HG03354 (cell line): ENCODE data around the gene GATM.
"Not testable (repeated sequence)": the region's sequence is repeated elsewhere in the genome, so short reads cannot be mapped to it uniquely, and the experiment has no call there.

Experiments
- ATAC-seq: cut with Tn5 transposase; IDR thresholded peaks from one replicate; pipeline ENCODE4 v1.9.1; 2021; ENCODE audit warnings: mild to moderate bottlenecking; ENCODE audit not compliant: unreplicated experiment, poor library complexity, severe bottlenecking

The GATM gene

DNA sequence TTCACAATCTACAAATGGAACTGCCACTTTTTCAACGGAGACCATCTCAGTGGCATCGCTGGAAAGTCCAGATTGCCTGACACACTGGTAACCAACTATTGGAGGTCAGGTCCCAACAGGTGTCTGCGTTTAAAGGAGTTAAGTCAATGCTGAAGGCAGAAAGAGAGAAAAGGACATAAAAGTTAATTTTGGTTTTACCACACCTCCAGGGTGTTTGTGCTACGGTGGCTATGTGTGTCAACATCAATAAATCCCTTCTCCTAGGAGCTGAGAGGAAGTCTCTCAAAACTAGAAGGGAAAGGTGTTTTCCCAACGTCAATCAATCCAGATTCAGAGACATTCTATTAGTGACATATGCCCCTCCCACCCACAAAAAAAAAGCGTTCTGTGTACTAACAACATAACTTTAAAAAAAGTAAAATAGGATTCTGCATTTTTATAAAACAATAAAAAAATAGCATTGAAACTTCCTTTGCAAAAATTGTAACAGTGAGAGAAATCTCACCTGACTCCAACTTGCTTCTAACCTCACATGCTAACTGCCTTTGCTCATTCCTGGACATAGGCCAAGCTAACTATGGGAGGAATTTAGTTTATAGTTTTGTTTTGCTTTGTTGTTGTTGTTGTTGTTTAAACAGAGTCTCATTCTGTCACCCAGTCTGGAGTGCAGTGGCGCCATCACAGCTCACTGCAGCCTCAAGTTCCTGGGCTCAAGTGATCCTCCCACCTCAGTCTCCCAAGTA, 58.7 kb downstream of the GATM start:
- no peak for ATAC-seq

DNA sequence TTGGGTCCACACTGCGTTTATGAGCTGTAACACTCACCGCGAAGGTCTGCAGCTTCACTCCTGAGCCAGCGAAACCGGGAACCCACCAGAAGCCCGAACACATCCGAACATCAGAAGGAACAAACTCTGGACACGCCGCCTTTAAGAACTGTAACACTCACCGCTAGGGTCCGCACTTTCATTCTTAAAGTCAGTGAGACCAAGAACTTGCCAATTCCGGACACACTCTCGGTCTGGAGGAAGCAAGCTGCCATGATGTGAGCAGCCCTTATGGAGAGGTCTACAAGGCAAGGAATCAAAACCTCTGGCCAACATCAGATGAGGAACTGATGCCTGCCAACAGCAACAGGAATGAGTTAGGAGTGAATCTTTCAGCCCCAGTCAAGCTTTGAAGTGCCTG, 63.4 kb downstream of the GATM start:
- ATAC-seq, result no peak

DNA sequence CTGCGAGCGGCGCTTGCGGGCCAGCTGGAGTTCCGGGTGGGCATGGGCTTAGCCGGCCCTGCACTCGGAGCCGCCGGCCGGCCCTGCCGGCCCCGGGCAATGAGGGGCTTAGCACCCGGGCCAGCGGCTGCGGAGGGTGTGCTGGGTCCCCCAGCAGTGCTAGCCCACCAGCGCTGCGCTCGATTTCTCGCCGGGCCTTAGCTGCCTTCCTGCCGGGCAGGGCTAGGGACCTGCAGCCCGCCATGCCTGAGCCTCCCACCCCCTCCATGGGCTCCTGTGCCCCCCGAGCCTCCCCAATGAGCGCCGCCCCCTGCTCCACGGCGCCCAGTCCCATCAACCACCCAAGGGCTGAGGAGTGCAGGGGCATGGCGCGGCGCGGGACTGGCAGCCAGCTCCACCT, 64.2 kb downstream of the GATM start:
- ATAC-seq, result not testable (repeated sequence)
